Psoas muscle (tissue), 8 donors: Measurements from ENCODE around the gene PHF19. TPM values are rescaled to one million over a fixed set of nuclear protein-coding genes. Genes with fewer than 3 reads are reported as not detected.

ENCODE experiments used
- ATAC-seq, 4 donors: fragments of 200-7000 bp; cut with Tn5 transposase; one replicate each; pipeline ENCODE4 v1.9.1; 2020; ENCODE audit warnings: moderate library complexity in 3 of 4, mild to moderate bottlenecking in 2 of 4
- DNase-seq, 2 donors: peaks; one replicate each; pipeline ENCODE4 v3.0.0-alpha.2; 2020
- H3K27ac ChIP-seq: fragments of 200-600 bp; one replicate; pipeline ENCODE4 v1.8.0; 2022
- H3K27me3 ChIP-seq, 3 donors: fragments of 200-600 bp in 1 of 3; one replicate each; pipeline versions ENCODE4 v1.6.1 to v1.8.0; 2013 to 2022; ENCODE audit warnings: low read length in 2 of 3, mild to moderate bottlenecking in 2 of 3, moderate library complexity in 1 of 3; ENCODE audit not compliant: insufficient read depth in 3 of 3
- H3K36me3 ChIP-seq, 2 donors: fragments of 200-600 bp in 1 of 2; one replicate each; pipeline versions ENCODE4 v1.6.1 to v1.8.0; 2013 to 2022; ENCODE audit warnings: low read depth in 1 of 2, mild to moderate bottlenecking in 1 of 2, moderate library complexity in 1 of 2; ENCODE audit not compliant: insufficient read depth in 1 of 2
- H3K4me1 ChIP-seq: fragments of 200-600 bp; one replicate; pipeline ENCODE4 v1.8.0; 2022
- H3K4me3 ChIP-seq: fragments of 200-600 bp; one replicate; pipeline ENCODE4 v1.8.0; 2022; ENCODE audit warnings: mild to moderate bottlenecking
- H3K9me3 ChIP-seq: fragments of 200-600 bp; one replicate; pipeline ENCODE4 v1.8.0; 2022
- CTCF ChIP-seq: fragments of 200-600 bp; IDR thresholded peaks from one replicate; pipeline ENCODE4 v1.8.0; 2022; ENCODE audit warnings: antibody characterized with exemption
- WGBS, 3 donors: extraction: QIAGEN DNeasy Blood & Tissue Kit; methylation state at CpG; one replicate each; pipeline versions ENCODE4 v1.1.6 to v1.1.7; 2013; 5-methylcytosine and 5-hydroxymethylcytosine counted together
- intact Hi-C, 2 donors: fragments of 100-400 bp; cut with DNase I; formaldehyde crosslinking; loops; one replicate each; pipeline versions ENCODE4 v1.11.0 to v1.14.2; 2022
- polyA plus RNA-seq, 3 donors: library from polyadenylated mRNA; stranded (reverse); fragments of 200-250 nt; gene quantifications; one replicate each; pipeline ENCODE4 v1.2.3, GENCODE V29; 2013
- total RNA-seq, 4 donors: library from RNA; stranded (reverse); fragmentation: NEBNext Ultra II Directional in 2 of 4; extraction: Animal tissue kit (Norgen Biotek cat#: 25700) in 2 of 4; gene quantifications; one replicate each; pipeline versions ENCODE4 v1.2.1 to v1.2.4, GENCODE V29; 2021 to 2023
- donor health status: healthy with polysubstance abuse.
- donor health status: DM: no; HTN: no; CAD: no; lungs with moderate emphysema.
- donor health status: Bipolar disorder and iron deficiency.
- donor health status: healthy.
- donor health status: DM: yes; HTN: yes; CAD: no.
- donor health status: DM: no; HTN: no; CAD: no.
- donor health status: DM: no; HTN: no; CAD: no.
- donor health status: DM: yes; HTN: yes; CAD: no.

PHF19 gene
- total and polyA plus RNA-seq, 7 donors, result 6.8 to 14.8 (median 10.1) TPM

- no peak for DNase-seq
- no peaks in the 10 kb centered on the region for H3K36me3 ChIP-seq
- intact Hi-C loops, result loop anchor here in 1 of 2 donors (5.0 kb wide), 1 partner anchor 52 kb away; no protein-coding TSS in a partner anchor
These were observed 6.8 kb downstream of the PHF19 start for GRCh38 chr9:120870206-120870605.

DNA sequence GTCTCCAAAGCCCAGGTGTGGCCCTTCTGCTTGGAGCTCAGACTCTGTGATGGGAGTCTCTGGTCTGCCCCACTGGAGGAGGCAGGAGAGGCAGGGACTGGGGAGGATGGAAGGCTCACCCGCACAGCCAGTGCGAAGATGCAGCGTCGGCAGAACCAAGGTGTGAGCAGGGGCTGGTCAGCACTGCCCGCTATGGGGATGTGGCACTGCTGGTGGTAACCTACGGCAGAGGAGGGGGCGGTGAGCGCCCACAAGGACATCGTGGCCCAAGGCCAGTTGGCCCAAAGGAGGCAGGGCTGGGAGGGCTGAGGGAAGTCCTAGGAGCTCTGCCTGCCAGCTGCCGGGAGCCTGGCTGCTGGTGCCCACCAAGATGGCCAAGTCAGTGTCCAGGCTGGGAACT is 7.3 kb downstream of the PHF19 start:
- DNase-seq, result no peak
- H3K36me3 ChIP-seq, result no peaks in the 10 kb centered on the region
- no peak overlapping the region for H3K4me3 ChIP-seq
- TF ChIP-seq CTCF, result no peak
- intact Hi-C loops, result loop anchor here in 1 of 2 donors (5.0 to 10.0 kb wide), 2 partner anchors 53 to 185 kb away; partner anchors contain the start of gene C5
- no peak for ATAC-seq
- no peaks in the 10 kb centered on the region for H3K27me3 ChIP-seq
- peak overlapping the region; percentile 73 for H3K27ac ChIP-seq
- no peaks in the 10 kb centered on the region for H3K9me3 ChIP-seq
- 58 to 90% (median 73%) methylated on average over 6 to 10 of the region's 10 CpGs for WGBS, 3 donors
- no peaks in the 10 kb centered on the region for H3K4me1 ChIP-seq

More at GRCh38 chr9:120870206-120870605, 6.8 kb downstream of the PHF19 start:
- ATAC-seq, result no peak
- TF ChIP-seq CTCF, result no peak
- WGBS, 3 donors, result 77 to 84% (median 79%) methylated on average over 9 of the region's 9 CpGs
- Histone ChIP-seq H3K9me3 (no peaks in the 10 kb centered on the region), H3K4me3 (no peak overlapping the region), H3K27me3 (no peaks in the 10 kb centered on the region), H3K27ac (no peak overlapping the region), H3K4me1 (no peaks in the 10 kb centered on the region)

GRCh38 chr9:120869360-120869687 is 7.7 kb downstream of the PHF19 start:
- 24 to 31% (median 27%) methylated on average over 10 of the region's 10 CpGs for WGBS, 3 donors
- DNase-seq (no peak), ATAC-seq (no peak)
- Histone ChIP-seq H3K36me3 (peaks cover 0 to under 1% of the 10 kb centered on the region in 2 donors), H3K27ac (peak overlapping the region; percentile 73), H3K4me1 (no peaks in the 10 kb centered on the region), H3K4me3 (peak overlapping the region; percentile 71), H3K27me3 (no peaks in the 10 kb centered on the region), H3K9me3 (no peaks in the 10 kb centered on the region)
- intact Hi-C loops, result loop anchor here in 1 of 2 donors (10.0 kb wide), 1 partner anchor 185 kb away; the partner anchor contains the start of gene C5
- TF ChIP-seq CTCF, result no peak

- peak; percentile 27 for TF ChIP-seq CTCF
- peak; percentile 98 for DNase-seq
- Histone ChIP-seq H3K27ac (peak overlapping the region; percentile 84), H3K4me3 (peak overlapping the region; percentile 71), H3K4me1 (no peaks in the 10 kb centered on the region), H3K27me3 (no peaks in the 10 kb centered on the region), H3K9me3 (no peaks in the 10 kb centered on the region), H3K36me3 (peaks cover 0 to 6% of the 10 kb centered on the region in 2 donors)
- WGBS, 3 donors, result 5% methylated on average over 40 to 52 of the region's 52 CpGs
- ATAC-seq, result peak; percentile 94 to 97 (median 95)
- intact Hi-C loops, result loop anchor here in 1 of 2 donors (10.0 kb wide), 1 partner anchor 186 kb away; the partner anchor contains the start of gene C5
These were observed 8.2 kb downstream of the PHF19 start for GRCh38 chr9:120868676-120869359.
